Stimulated activated CD8-positive, alpha-beta memory T cell treated with anti-CD3 and anti-CD28 coated beads, Interleukin-7, amount 100 ng/mL, for 24 hours (primary cell): ENCODE measurements around the gene ANAPC15.
A peak's percentile ranks its signal among the peaks of the same experiment; 100 is the strongest.
"Not testable (repeated sequence)": the region's sequence is repeated elsewhere in the genome, so short reads cannot be mapped to it uniquely, and the experiment has no call there.

Source experiments
- DNase-seq: peaks from one replicate; pipeline ENCODE4 v3.0.0-alpha.2; 2020; ENCODE audit warnings: low read depth

The ANAPC15 gene

GRCh38 chr11:72112143-72112977 is at the start of gene ANAPC15:
ANAPC15 (minus strand) TSS chr11:72112695; CDS start chr11:72111276, 1,419 bp downstream.
- peak; percentile 98 for DNase-seq

- DNase-seq = no peak
Observed at GRCh38 chr11:72160319-72160718, 47.8 kb upstream of the ANAPC15 start.

- no peak for DNase-seq
Observed at GRCh38 chr11:72157131-72157530, 44.6 kb upstream of the ANAPC15 start.

- DNase-seq = no peak
Observed at GRCh38 chr11:72155751-72156150, 43.3 kb upstream of the ANAPC15 start.

- no peak for DNase-seq
Observed at GRCh38 chr11:72154816-72155215, 42.3 kb upstream of the ANAPC15 start.

- not testable (repeated sequence) for DNase-seq
Observed at GRCh38 chr11:72153874-72154273, 41.4 kb upstream of the ANAPC15 start.

GRCh38 chr11:72150882-72151281 is 38.4 kb upstream of the ANAPC15 start:
- DNase-seq = no peak

- DNase-seq = no peak
Observed at GRCh38 chr11:72146625-72147024, 34.1 kb upstream of the ANAPC15 start.

- no peak for DNase-seq
Observed at GRCh38 chr11:72144807-72145565, 32.5 kb upstream of the ANAPC15 start.

- DNase-seq = not testable (repeated sequence)
Observed at GRCh38 chr11:72142543-72142942, 30.0 kb upstream of the ANAPC15 start.

- DNase-seq = not testable (repeated sequence)
Observed at GRCh38 chr11:72142086-72142485, 29.6 kb upstream of the ANAPC15 start.

GRCh38 chr11:72141066-72141465 is 28.6 kb upstream of the ANAPC15 start:
- DNase-seq = peak; percentile 2

- DNase-seq = no peak
Observed at GRCh38 chr11:72140661-72141060, 28.2 kb upstream of the ANAPC15 start.

- DNase-seq = no peak
Observed at GRCh38 chr11:72139500-72139899, 27.0 kb upstream of the ANAPC15 start.

GRCh38 chr11:72138821-72139390 is 26.4 kb upstream of the ANAPC15 start:
- DNase-seq = no peak

- DNase-seq = no peak
Observed at GRCh38 chr11:72136684-72137262, 24.3 kb upstream of the ANAPC15 start.

- DNase-seq = no peak
Observed at GRCh38 chr11:72135891-72136683, 23.6 kb upstream of the ANAPC15 start.

GRCh38 chr11:72135473-72135872 is 23.0 kb upstream of the ANAPC15 start, which contains the start of gene FOLR3:
FOLR3 (plus strand) TSS chr11:72135725; CDS start chr11:72135953, 228 bp downstream.
- not testable (repeated sequence) for DNase-seq

- no peak for DNase-seq
Observed at GRCh38 chr11:72132646-72133045, 20.2 kb upstream of the ANAPC15 start.

GRCh38 chr11:72129381-72129780 is 16.9 kb upstream of the ANAPC15 start:
- DNase-seq = no peak

GRCh38 chr11:72127923-72128322 is 15.4 kb upstream of the ANAPC15 start:
- DNase-seq = no peak
